HG02885 (cell line): ENCODE measurements around the gene SMAD1.

Experiments
- ATAC-seq: cut with Tn5 transposase; IDR thresholded peaks from one replicate; pipeline ENCODE4 v1.9.1; 2021; ENCODE audit warnings: mild to moderate bottlenecking; ENCODE audit not compliant: unreplicated experiment, poor library complexity

The SMAD1 gene

GRCh38 chr4:145481164-145481941 is at the start of gene SMAD1:
Gene SMAD1 (plus strand): TSS chr4:145481853. CDS start chr4:145514614, 32,761 bp downstream.
- peak; percentile 60 for ATAC-seq

GRCh38 chr4:145433684-145434083 is 48.0 kb upstream of the SMAD1 start:
- ATAC-seq = no peak

DNA sequence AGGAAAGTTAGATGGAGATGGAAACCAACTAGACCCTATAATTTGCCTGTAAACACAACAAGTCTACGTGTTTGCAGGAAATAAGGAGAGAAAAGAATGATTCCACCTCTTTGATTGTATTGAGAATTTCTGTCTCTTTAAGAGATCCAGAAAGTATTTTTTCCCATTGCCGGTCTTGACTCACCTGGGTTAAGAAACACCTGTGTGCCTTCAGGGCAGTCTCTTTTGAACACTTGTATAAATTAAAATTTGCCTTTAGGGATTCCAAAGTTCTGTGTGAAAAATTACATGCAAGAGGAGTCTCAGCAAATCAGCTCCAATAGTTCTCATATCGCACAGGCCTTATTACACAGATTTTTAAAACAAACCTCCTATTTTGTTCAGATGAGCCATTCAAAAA is 46.0 kb upstream of the SMAD1 start:
- no peak for ATAC-seq

- no peak for ATAC-seq
Measured at GRCh38 chr4:145436114-145436513, 45.5 kb upstream of the SMAD1 start.

GRCh38 chr4:145436796-145437195 is 44.9 kb upstream of the SMAD1 start:
- ATAC-seq = no peak

- ATAC-seq = no peak
Measured at GRCh38 chr4:145437466-145437865, 44.2 kb upstream of the SMAD1 start.

DNA sequence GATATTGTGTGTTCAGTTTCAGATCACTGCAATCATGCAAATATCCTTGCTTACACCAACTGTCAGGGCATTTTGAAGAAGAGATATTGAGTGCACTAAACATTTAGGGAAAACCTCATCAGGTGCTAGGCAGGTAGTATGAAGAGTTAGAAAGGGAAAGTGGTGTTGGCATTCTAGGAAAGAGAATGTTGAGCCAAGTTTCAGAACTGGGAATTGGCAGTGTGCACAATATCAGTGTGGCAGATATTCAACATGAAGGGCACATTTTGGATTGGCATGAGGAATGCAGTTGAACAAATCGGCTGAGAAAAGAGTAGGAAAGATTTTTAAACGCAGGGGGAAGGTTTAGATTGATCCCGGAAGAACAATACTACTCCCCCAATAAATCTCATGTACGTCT is 43.4 kb upstream of the SMAD1 start:
- ATAC-seq = no peak

- ATAC-seq = no peak
Measured at GRCh38 chr4:145440292-145441007, 41.2 kb upstream of the SMAD1 start.

- ATAC-seq = no peak
Measured at GRCh38 chr4:145446184-145446583, 35.5 kb upstream of the SMAD1 start.

DNA sequence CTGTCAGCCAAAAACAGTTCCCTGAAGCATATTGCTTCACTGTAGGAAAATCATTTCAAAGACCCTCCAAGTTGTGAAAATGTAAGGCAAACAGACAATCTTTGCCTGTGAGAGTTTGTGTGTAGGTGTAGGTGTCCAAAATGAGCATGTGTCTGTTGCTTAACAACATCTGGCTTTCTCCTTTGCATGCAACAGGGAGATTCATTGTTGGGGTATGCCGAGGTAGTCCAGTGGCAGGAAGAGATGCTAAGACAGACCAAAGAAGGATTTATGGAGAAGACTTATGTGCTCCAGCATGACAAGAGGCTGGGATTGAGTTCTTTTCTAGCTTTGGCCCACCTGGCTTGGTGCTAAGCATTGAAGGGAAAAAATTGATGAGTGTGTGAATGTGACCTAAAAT is 29.8 kb upstream of the SMAD1 start:
- ATAC-seq = no peak

- ATAC-seq = no peak
Measured at GRCh38 chr4:145452447-145453162, 29.0 kb upstream of the SMAD1 start.

GRCh38 chr4:145453163-145453520 is 28.5 kb upstream of the SMAD1 start:
- ATAC-seq = no peak

GRCh38 chr4:145473203-145473602 is 8.4 kb upstream of the SMAD1 start:
- ATAC-seq = no peak

DNA sequence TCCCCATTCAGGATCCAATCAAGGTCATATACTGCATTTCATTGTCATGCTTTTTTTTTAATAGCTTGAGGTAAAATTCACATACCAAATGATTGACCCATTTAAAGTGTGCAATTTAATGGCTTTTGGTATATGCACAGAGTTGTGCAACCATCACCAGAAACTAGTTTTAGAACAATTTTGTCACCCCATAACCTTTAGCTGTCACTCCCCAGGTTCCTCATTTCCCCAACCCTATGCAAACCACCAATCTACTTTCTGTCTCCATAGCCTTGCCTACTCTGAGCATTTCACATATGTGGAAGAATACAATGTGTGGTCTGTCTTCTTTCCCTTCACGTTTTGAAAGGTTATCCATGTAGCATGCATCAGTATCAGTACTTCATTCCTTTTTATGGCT is 1.4 kb upstream of the SMAD1 start:
- no peak for ATAC-seq

- ATAC-seq = no peak
Measured at GRCh38 chr4:145481942-145482208, 222 bp downstream of the SMAD1 start.

- peak; percentile 45 for ATAC-seq
Measured at GRCh38 chr4:145482209-145483037, 770 bp downstream of the SMAD1 start.

GRCh38 chr4:145483514-145483913 is 1.9 kb downstream of the SMAD1 start:
- ATAC-seq = no peak

- no peak for ATAC-seq
Measured at GRCh38 chr4:145484225-145484846, 2.7 kb downstream of the SMAD1 start.

- no peak for ATAC-seq
Measured at GRCh38 chr4:145485120-145485519, 3.5 kb downstream of the SMAD1 start.

- no peak for ATAC-seq
Measured at GRCh38 chr4:145486603-145487002, 5.0 kb downstream of the SMAD1 start.
